Suppressor macrophage (primary cell): ENCODE results near the gene NR3C2.
A peak's percentile ranks its signal among the peaks of the same experiment; 100 is the strongest.

Source experiments
- DNase-seq, 4 experiments: peaks; one replicate each; pipeline ENCODE4 v3.0.0-alpha.2; 2020 to 2022

Gene NR3C2

GRCh38 chr4:148161601-148162000, 280.6 kb downstream of the NR3C2 start:
- DNase-seq = no peak

DNA sequence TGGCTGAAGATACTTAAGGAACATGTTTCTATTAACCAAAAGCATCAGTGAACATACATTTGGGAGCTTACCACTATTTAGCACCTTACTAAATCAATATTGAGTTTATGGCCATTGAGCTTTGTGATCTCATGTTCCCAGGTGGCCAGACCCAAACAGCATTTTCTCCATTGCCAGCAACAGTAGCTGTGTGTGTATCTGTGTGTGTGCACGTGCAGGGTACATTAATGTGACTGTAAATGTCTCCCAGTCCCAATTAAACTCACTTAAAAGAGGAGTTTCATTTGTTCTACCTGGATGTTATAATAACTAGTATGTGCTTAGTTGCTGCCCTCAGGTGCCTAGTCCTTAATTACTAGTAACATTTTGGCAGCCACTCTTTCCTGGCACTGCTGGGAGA, 282.4 kb downstream of the NR3C2 start:
- no peak for DNase-seq

DNA sequence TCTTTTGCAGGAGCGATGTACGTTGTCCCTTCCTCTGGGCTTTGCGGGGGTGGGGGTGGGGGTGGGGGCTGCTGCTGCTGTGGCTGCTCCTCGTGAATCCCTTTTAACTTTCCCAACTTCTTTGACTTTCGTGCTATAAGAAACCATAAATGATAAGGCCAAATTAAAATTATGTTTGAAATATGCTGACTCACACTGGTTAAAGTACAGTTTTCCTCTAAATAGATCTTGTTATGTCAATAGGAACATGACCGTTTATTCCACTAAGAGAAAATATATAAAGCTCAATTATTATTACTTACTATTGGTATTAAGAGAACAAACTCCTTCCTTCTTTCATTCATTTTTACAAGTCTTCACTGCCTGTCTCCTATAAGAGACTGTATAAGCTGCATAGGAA, 287.4 kb downstream of the NR3C2 start:
- DNase-seq = no peak

- DNase-seq = no peak
Observed at GRCh38 chr4:148152868-148153625, 289.2 kb downstream of the NR3C2 start.

- no peak for DNase-seq
Observed at GRCh38 chr4:148151806-148152205, 290.4 kb downstream of the NR3C2 start.

- DNase-seq = no peak
Observed at GRCh38 chr4:148145475-148145874, 296.7 kb downstream of the NR3C2 start.

GRCh38 chr4:148143174-148143573, 299.0 kb downstream of the NR3C2 start:
- DNase-seq = no peak

GRCh38 chr4:148141501-148141900, 300.7 kb downstream of the NR3C2 start:
- DNase-seq = no peak

DNA sequence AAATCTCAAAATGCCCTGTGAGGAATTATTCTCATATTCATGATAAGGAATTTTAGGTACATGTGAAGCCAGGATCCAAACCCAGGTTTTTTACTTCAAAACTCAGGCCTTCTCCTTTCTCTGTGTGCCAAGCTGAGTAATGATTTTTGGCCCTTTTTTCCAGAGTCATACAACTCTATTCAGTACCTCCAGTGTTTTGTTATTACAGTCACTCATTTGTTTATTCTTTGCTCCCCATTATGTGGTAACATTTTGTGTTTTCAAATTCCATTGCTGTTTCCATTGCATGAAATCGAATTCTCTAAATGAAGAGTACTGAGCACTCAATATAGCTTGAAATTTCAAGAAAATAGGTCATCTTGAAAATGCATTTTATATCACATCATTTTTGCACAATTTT, 315.4 kb downstream of the NR3C2 start:
- no peak for DNase-seq

DNA sequence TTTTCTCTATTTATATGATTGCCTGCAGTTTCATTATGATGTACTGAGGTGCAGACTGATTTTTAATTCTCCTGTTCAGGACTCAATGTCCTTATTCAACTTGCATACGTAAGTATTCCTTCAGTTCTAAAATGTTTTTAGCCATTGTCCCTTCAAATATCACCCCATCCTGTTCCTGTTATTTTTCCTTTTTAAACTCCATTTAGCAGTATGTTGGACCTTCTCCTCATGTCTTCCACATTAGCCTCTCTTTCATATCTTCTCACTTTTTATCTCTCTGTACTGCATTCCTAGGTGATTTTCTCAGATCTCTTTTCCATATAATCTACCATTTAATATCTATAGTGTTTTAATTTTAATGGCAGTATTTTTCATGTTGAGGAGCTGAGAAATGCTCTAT, 317.7 kb downstream of the NR3C2 start:
- no peak for DNase-seq

DNA sequence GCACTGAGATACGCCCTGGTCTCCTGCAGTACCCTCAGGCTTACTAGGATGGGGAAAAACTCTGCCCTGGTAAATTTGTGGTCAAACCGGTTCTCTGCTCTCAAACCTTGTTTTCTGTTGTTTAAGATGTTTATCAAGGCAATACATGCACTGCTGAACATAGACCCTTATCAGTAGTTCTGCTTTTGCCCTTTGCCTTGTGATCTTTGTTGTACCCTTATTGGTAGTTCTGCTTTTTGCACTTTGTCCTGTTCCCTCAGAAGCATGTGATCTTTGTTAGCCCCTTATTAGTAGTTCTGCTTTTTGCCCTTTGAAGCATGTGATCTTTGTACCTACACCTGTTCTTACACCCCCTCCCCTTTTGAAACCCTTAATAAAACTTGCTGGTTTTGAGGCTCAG, 319.1 kb downstream of the NR3C2 start:
- peak in 2 of 4 experiments; percentile 16 to 18 for DNase-seq

GRCh38 chr4:148120216-148120615, 322.0 kb downstream of the NR3C2 start:
- DNase-seq = no peak

DNA sequence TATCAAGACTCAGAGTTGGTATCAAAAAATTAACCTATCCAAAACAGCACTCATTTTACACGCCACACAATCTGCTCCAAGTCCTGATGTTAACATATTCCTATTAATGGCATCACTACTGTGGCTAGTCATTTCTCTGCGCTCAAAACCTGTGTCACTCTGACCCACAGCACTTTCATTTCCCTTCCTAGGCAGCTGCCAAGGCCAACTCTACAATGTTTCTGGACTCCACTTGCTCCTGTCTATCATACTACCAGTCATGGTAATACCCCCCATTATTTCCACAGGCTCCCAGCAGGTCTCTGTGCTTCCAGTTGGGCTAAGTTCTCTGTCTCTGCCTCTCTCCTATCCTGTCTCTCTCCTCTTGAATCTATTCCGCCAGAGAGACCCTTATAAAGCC, 323.6 kb downstream of the NR3C2 start:
- DNase-seq = no peak

- DNase-seq = no peak
Observed at GRCh38 chr4:148118179-148118578, 324.0 kb downstream of the NR3C2 start.

- no peak for DNase-seq
Observed at GRCh38 chr4:148116969-148117368, 325.2 kb downstream of the NR3C2 start.

DNA sequence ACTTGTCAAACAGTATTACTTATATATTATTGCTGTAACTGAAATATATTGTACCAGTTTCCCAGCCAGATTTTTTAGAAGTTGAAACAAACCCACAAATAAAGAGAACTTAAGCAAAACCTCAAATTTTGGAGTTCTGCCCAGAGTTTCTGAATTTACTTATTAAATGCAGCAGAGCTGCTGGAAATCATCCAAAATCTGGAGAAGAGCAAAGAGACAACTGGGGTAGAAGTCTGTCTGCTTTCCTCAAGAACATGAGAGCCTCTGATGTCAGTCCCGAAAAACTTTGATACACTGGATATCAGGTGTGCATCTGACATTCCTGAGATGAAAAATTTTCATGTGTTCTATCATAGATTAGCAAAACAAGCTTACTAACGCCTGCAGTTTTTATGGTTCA, 325.9 kb downstream of the NR3C2 start:
- peak in 3 of 4 experiments; percentile 7 to 41 (median 30) for DNase-seq

DNA sequence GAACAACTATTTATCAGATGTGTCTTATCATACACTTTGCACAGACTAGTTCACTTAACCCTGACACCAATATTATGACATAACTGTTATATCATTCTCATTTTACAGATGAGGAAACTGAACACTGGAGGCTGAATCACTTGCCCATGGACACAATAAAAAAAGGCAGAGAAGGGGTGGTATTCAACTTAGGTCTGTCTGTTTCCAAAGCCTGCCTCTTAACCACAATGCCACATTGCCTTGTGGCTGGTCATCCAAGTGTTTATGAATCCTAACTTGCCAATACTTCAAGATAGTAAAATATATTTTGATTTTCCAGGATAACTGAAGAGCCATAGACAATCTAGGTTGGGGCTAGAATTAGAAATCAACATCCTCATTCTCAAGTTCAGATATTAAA, 327.8 kb downstream of the NR3C2 start:
- peak in 2 of 4 experiments; percentile 7 to 23 for DNase-seq

DNA sequence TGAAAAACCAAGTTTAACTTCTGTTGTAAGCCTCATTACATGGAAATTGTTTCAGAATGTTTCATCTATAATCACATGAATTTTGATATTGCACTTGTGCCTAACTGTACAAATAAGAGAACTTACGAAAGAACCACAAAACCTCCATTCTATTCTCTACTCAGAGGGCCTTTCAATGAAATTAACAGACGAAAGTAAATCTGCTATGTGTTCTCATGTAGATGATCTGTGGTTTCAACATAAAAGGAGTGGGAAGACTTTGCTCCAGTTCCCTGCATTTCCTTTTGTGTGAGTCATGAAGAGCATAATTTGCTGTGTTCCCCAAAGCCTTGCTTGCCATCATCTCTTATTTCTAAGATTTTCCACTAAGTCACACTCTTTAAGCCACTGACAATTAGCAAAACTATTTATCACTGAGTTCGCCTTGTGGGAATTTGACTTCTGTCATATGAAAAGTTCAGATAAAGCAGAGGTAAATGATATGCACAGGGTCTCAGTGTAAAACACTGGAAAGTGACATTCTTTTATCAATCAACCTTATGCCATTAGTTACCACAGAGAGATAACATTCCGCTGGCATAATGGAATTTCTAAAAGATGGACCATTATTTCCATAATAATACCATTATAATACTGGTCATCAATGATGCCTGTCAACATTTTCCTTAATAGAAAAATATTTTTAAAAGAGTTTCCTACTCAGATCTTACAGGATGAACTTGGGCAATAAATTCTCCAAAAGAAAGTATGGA, 329.8 kb downstream of the NR3C2 start:
- peak; percentile 35 to 80 (median 52) for DNase-seq

DNA sequence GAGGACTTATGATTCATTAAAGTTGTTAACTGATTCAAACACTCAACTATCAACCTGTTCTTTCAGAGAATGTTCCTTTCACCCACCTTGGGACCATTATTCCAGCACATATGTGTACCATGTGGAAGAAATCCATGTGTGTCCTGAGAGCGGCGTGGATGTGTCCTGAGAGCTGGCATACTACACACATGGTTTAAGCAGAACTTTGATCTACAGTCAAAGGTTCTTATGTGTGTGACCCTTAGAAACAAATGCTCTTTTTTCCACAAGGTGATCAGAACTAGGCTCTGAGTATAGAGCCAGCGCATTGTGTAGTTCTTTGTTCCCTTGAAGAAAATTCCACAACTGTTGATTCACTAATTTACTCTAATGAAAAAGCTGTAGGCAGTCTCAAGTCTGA, 332.0 kb downstream of the NR3C2 start:
- no peak for DNase-seq

- DNase-seq = no peak
Observed at GRCh38 chr4:148109216-148109615, 333.0 kb downstream of the NR3C2 start.

DNA sequence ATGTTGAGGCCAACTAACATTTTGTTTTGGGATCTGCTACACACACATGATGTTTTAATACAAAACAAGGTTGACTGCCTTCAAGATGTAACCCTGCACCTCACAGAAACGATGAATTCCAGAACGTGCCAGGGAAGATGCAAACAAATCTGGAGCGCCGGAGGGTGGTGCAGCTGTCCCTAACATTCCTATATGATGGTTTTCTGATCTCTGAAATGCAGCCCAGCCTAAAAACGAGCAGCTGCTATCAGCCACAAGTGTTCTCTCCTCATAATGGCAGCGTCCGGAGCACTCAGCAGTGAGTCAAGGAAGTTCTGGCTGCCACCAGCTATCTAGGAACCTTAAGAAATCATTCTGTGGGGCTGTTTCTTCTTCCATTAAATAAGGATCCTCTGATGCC, 333.4 kb downstream of the NR3C2 start:
- DNase-seq = no peak

- no peak for DNase-seq
Observed at GRCh38 chr4:148103597-148104355, 338.4 kb downstream of the NR3C2 start.

- no peak for DNase-seq
Observed at GRCh38 chr4:148101790-148102189, 340.4 kb downstream of the NR3C2 start.
